ENCODE results near the gene HIRA. TPM values are rescaled to one million over a fixed set of nuclear protein-coding genes. Genes with fewer than 3 reads are reported as not detected.
A peak's percentile ranks its signal among the peaks of the same experiment; 100 is the strongest.

HIRA gene
- total and polyA plus RNA-seq, 2 of the 8 experiments (the other 6 are each of a cell fraction or from before 2014, with no cell fraction given), result 34.9 to 67.2 TPM

GRCh38 chr22:19473578-19473977 is 42.0 kb upstream of the HIRA start:
- Histone ChIP-seq H3K27ac (ENCODE audit: low read depth, low read length) (no peak overlapping the region), H2AK5ac (ENCODE audit: low read depth, low read length) (no peak overlapping the region), H3K14ac (ENCODE audit: insufficient read length) (no peak overlapping the region), H2BK12ac (ENCODE audit: low read depth, low read length) (no peak overlapping the region), H3K9me3 (ENCODE audit: insufficient read depth in 2 of 2, low read depth in 1 of 2, low read length in 1 of 2) (no peaks in the 10 kb centered on the region), H3K4me2 (ENCODE audit: insufficient read depth in 1 of 2, low read depth in 2 of 2, low read length in 2 of 2) (no peak overlapping the region), H3K36me3 (ENCODE audit: control insufficient read depth in 2 of 4, insufficient read depth in 4 of 4, low read length in 3 of 4) (peaks cover 20 to 36% (median 26%) of the 10 kb centered on the region in 4 experiments; a peak in 7 of 8 replicates), H3K79me2 (ENCODE audit: control insufficient read depth in 1 of 2, insufficient read depth in 2 of 2, low read length in 2 of 2) (peaks cover 3 to 36% of the 10 kb centered on the region in 2 experiments; a peak in 2 of 4 replicates), H3K79me1 (ENCODE audit: low read depth, low read length) (peaks cover 7% of the 10 kb centered on the region), H3K23me2 (ENCODE audit: low read depth, low read length) (peaks cover 7% of the 10 kb centered on the region; the same call in 1 of the 2 replicates), H3K9ac (replicated peaks in 1 of 4; ENCODE audit: extremely low read depth in 1 of 4, low read depth in 3 of 4, low read length in 3 of 4) (no peak overlapping the region), H3K4me3 (ENCODE audit: extremely low read depth in 1 of 4, insufficient read depth in 2 of 4, low read depth in 3 of 4, low read length in 4 of 4) (no peak overlapping the region), H2BK15ac (ENCODE audit: low read length) (no peak overlapping the region), H3K4me1 (replicated peaks in 1 of 4; ENCODE audit: control insufficient read depth in 3 of 4, insufficient read depth in 4 of 4, low read length in 3 of 4) (peaks cover 0 to 4% (median 1%) of the 10 kb centered on the region in 4 experiments; a peak in 2 of 7 replicates), H2BK5ac (ENCODE audit: low read depth, low read length) (no peak overlapping the region), H4K91ac (replicated peaks; ENCODE audit: insufficient read length, low read length) (no peak overlapping the region), H3K4ac (replicated peaks; ENCODE audit: insufficient read length, low read depth, low read length) (no peak overlapping the region), H4K20me1 (replicated peaks in 1 of 2; ENCODE audit: control insufficient read depth in 1 of 2, insufficient read depth in 2 of 2, low read length in 2 of 2) (peaks cover 4 to 32% of the 10 kb centered on the region in 2 experiments), H3K23ac (ENCODE audit: insufficient read length) (no peak overlapping the region), H2AFZ (ENCODE audit: low read length) (no peak overlapping the region), H4K5ac (ENCODE audit: insufficient read length, low read depth, low read length) (no peak overlapping the region), H4K8ac (ENCODE audit: extremely low read depth, insufficient read depth, low read length) (no peak overlapping the region), H2BK20ac (ENCODE audit: low read length) (no peak overlapping the region), H2BK120ac (replicated peaks; ENCODE audit: low read depth, low read length) (no peak overlapping the region), H3K18ac (ENCODE audit: extremely low read depth, low read length) (no peak overlapping the region), H3K27me3 (replicated peaks in 1 of 4; ENCODE audit: control insufficient read depth in 3 of 4, extremely low read depth in 1 of 4, insufficient read depth in 3 of 4, low read length in 3 of 4) (no peaks in the 10 kb centered on the region), H3K56ac (replicated peaks; ENCODE audit: insufficient read length, low read depth, low read length) (no peak overlapping the region)
- ChIA-PET CTCF (ENCODE audit: partially characterized antibody) (interaction anchor here (0.5 to 3.4 kb wide), 15 partner anchors 9 to 294 kb away, joined by 3 to 34 read pairs (median 4); partner anchors contain the start of gene SLC25A1), POLR2A (ENCODE audit: partially characterized antibody) (interaction anchor here (0.7 to 0.9 kb wide), 2 partner anchors 26 to 41 kb away, joined by 3 to 4 read pairs; partner anchors contain the start of genes C22orf39, HIRA and MRPL40)
- peak in 1 of 3 experiments; percentile 20; a peak in 1 of 4 replicates for TF ChIP-seq CTCF (IDR thresholded peaks at IDR 0.05; ENCODE audit: control extremely low read depth in 1 of 3, insufficient read depth in 1 of 3, low read depth in 1 of 3, low read length in 3 of 3)
- no peak for TF ChIP-seq PHF8 (conservative IDR thresholded peaks at IDR 0.05; ENCODE audit: low read depth, low read length)
- 87% methylated on average over 3 of the region's 3 CpGs; no CpG with 5 or more reads in 1 of the 2 experiments for WGBS, 2 experiments (ENCODE audit: extremely low coverage in 1 of 2, insufficient coverage in 1 of 2, insufficient read length in 1 of 2, insufficient replicate concordance in 2 of 2, low coverage in 1 of 2, low lambda C conversion rate in 2 of 2, missing lambda C conversion rate in 1 of 2)
- DNase-seq (ENCODE audit: low read depth in 1 of 2, low spot score in 2 of 2) (no peak), FAIRE-seq (no peak)
